NOMO-1 treated with dmso at 0.1 percent for 144 hours (cell line): ENCODE results near the gene LDHD.
A peak's percentile ranks its signal among the peaks of the same experiment; 100 is the strongest.
"Not testable (repeated sequence)": the region's sequence is repeated elsewhere in the genome, so short reads cannot be mapped to it uniquely, and the experiment has no call there.

Experiments used
- DNase-seq: peaks from one replicate; lab custom pipeline; 2025; ENCODE audit not compliant: unreplicated experiment; lab: John Stamatoyannopoulos, UW

Gene LDHD

DNA sequence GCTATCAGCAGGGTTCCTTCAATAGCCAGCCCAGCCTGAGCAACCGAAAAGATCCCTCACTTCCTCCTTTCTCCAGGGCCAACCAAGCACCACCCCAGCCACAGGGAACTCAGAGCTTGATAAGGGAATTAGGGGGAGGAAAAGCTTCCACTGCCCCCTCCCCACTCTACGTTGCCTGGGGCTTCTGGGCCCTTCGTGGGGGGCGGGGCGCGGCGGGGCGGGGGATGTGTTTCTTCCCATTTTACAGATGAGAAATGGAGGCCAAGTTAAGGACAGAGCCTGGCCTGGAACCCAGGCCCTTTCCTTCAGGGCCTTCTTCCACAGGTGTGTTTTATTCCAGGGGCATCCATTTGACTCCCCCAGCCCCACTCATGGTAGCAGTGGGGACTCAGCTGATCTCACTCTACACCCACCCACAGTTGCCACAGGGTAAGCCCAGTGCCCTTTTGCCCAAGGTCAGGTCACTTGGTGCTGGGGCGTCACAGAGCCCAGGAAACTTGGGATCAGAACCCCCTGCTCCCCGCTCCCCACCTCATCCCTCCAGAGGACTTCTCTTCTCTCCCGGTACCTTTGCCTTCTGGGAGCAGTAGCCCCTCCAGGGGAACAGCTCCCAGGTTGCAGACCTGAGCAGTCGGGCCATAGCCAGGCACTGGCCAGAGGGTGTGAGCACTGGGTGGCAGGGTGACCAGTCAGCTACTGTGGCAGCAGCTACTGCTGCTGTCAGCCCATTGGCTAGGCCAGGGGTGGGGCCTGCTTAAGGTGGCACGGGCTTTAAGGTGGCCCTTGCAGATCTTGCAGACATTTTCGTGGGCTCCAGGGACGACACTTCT is at the start of gene LDHD:
TSS of gene LDHD (minus strand) at position 700 of the 830 bp plus-strand sequence. CDS start at position 640, 60 bp downstream.
- peak; percentile 83 for DNase-seq

DNA sequence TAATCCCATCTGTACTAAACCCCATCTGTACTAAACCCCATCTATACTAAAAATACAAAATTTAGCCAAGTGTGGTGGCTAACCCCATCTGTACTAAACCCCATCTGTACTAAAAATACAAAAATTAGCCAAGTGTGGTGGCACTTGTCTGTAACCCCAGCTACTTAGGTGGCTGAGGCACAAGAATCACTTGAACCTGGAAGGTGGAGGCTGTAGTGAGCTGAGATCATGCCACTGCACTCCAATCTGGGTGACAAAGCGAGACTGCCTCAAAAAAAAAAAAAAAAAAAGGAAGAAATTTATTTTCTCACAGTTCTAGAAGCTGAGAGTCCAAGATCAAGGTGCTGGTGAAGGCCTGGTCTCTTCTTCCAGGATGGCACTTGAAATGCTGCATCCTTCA is 43.8 kb upstream of the LDHD start:
- no peak for DNase-seq

DNA sequence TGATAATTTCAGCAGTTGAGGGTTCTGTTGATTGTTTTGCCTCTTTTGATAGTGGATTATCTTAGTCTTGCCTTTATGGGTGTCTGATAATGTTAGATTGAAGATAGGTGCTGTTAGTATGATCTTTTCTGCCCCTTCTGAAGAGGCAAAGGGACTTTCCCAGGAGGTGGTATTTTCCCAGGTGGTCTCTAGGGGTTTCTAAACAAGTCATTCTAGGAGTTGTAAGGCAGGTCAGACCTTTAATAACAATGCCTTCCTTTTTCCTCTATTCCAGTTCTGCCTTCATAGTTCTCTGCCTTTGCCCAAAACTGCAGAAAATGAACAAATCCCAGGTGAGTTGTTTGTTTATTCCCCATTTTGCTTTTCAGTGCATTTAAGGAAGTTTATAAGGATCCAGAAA is 36.1 kb upstream of the LDHD start:
- no peak for DNase-seq

DNA sequence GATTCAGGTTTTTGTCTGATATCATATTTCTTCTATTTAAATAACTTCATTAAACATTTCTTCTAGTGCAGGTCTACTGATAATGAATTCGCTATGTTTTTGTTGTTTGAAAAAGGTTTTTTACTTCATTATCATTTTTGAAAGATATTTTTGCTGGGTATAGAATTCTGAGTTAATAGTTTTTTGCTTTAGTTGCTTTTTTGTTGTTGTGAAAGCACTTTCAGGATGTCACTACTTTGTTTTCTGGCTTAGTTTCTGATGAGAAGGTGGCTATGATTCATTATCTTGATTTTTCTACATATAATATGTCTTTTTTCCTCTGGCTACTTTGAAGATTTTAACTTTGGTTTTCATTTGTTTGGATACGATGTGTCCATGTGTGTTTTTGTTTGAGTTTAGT is 35.2 kb upstream of the LDHD start:
- DNase-seq: no peak

DNA sequence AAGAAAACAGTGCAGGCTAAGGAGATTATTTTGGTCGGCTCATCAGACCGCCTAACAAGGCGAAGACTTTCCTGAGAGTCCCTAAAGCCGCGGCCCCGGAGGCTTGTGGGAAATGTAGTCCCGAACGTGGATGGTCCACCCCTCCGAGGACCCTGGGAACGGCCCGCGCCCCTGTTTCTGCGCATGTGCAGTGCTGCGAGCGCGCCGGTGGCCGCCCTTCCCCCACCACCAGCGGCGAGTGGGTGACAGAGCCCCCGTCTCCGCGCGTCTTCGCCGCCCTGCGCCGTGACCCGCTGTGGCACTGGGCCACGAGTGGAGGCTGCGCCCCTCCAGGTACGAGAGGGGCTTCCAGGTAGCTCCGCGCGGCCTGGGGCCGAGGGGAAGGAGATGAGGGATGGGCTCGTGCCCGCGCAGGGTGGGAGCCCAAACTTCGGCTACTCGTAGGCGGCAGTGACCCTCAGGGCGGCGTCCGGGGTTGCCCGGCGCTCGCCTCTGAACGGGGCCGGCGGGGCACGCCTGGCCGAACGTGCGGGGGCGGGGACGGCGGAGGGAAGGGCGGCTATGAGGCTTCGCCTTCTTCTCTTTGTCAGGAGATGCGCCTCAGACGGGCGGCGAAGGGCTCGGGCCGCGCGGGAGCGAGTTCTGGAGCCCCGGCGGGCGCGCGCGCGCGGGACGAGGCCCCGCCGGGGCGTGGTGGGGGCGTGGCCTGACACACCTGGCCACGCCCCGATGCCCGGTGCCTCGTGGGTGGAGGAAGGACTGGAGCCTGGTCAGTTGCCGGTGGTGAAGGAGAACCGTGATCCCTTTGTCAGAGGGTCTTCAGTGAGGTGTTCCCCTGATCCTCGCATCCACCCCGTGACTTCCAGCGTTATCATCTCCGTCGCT is 32.0 kb upstream of the LDHD start, which contains the start of gene ZFP1:
TSS of gene ZFP1 (plus strand) at position 214 of the 885 bp plus-strand sequence. CDS start 4,428 bp downstream, outside the sequence.
- peak; percentile 81 for DNase-seq

DNA sequence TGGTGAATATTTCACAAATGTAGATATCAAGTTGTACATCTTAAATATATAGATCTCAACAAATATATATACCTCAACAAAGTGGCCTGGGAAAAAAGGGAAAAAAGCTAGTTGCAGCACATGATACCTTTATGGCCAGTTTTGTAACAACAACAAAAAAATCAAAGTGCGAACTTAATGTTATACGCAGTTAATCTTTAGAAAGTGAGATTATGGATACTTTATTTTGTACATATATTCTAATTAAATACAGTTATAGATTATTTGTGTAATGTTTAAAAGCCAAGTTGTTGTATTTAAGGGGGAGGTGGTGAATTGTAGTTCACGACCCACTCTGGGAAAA is 31.4 kb upstream of the LDHD start:
- no peak for DNase-seq

DNA sequence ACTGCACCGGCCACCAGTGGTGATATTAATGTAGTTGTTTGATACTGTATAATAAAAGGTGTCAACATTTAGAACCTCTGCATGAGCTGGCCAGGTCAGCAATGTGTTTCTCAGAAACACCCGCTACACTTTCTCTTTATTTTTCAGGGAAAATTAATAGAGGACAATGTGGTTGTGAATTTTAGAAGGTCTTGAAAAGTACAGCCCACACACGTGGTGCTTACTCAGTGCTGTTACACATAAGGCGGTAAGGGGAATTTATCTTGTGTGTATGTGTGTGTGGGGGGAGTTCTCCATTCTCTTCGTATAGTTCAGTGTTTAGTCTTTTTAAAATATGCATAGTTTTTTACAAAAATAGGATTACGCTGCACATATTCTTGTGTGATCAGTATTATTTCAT is 27.4 kb upstream of the LDHD start:
- DNase-seq: no peak

DNA sequence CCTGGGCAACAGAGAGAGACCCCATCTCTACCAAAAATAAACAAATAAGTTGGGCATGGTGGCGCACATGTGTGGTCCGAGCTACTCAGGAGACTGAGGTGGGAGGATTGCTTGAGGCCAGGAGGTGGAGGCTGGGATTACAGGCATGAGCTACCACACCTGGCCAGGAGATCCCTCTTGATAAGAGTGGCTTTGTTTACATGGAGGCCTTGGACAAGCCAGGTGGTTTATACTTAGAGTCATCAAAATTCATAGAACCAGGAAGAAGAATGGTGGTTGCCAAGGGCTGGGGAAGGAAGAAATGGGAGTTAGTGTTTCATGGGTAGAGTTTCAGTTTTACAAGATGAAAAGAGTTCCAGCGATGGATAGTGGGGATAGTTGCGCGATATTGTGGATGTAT is 22.9 kb upstream of the LDHD start:
- no peak for DNase-seq

DNA sequence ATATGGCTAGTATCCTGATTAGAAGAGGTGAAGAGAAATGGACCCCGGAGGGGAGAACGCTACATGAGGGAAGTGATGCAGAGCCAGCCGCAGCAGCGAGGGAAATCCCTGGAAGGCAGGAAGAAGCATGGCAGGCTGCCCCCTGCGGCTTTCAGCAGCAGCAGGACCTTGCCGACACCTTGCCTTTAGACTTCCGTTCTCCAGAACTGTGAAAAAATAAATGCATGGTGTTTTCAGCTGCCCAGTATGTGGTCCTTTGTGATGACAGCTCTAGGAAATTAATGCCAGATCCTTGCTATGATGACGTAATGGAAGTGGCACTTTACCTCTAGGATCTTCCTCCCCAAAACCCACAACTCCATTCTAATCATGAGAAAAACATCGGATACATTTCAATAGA is 22.1 kb upstream of the LDHD start:
- DNase-seq: no peak

DNA sequence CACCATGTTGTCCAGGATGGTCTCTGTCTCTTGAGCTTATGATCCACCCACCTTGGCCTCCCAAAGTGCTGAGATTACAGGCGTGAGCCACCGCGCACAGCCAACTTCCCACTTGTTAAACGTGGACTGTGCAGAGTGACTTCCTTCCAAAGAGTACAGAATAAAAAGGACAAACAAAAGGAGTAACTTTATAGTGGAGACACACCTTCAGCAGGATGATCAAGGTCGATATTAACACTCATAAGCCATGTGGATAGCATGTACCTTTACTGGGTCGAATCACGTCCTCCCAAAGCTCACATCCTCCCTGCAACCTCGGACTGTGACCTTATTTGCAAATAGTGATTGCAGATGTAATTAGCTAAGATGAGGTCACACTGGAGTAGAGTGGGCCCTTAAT is 21.7 kb upstream of the LDHD start:
- DNase-seq: no peak

DNA sequence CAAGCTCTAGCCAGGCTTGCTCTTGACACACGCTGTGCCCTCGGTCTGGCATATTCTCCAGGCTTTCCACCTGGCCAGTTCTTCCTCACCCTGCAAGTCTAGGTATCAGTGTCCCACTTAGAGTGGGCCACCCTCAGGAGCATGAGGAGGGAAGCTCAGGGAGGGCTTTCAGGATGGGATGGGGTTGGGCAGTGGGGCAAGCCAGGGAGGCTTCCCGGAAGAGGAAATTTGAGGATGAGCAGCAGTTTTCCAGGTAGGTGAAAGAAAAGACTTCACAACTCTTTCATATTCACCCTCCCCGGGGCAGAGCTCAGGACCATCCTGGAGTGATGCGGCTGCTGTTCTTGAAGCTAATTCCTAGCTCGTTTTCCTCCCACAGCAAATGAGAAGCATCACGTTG is 14.5 kb upstream of the LDHD start:
- no peak for DNase-seq

DNA sequence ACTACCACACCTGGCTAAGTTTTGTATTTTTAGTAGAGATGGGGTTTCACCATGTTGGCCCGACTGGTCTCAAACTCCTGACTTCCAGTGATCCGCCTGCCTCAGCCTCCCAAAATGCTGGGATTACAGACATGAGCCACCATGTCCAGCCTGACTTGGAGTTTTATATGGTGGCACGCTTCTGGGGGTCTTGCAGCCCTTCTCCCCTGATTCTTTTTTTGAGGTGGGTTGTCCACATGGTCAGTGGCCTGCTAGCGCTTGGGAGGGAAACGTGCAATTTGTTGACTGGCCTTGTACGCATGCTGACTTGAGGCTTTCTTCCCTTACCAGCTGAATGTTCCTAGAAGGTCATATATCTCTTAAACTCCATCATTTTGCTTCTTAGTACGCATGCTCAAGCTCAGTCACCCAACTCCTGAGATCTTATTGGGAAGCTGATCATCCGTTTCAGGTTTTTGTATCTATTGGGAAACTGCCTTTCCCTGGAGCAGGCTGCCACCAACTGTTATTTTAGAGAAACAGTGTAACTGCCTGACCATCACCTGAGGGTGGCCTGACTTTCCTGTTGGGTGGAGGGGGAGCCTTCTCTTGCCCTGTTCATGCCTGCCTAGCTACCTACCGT is 13.7 kb upstream of the LDHD start:
- DNase-seq: no peak

DNA sequence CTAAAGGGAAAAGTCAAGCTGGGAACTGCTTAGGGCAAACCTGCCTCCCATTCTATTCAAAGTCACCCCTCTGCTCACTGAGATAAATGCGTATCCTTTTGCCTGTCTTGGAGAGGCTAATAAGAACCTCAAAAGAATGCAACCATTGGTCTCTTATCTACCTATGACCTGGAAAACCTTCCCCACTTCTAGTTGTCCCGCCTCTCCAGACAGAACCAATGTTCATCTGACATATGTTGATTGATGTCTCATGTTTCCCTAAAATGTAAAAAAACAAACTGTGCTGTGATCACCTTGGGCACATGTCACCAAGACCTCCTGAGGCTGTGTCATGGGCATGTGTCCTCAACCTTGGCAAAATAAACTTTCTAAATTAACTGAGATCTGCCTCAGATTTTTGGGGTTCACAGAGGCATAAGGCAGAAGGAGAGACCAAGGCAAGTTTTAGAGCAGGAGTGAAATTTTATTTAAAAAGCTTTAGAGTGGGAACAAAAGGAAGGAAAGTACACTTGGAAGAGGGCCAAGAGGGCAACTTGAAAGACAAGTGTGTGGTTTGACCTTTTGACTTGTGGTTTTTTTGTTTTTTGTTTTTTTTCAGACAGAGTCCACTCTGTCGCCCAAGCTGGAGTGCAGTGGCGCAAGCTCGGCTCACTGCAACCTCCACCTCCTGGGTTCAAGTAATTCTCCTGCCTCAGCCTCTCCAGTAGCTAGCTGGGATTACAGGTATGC is 13.0 kb upstream of the LDHD start:
- not testable (repeated sequence) for DNase-seq

DNA sequence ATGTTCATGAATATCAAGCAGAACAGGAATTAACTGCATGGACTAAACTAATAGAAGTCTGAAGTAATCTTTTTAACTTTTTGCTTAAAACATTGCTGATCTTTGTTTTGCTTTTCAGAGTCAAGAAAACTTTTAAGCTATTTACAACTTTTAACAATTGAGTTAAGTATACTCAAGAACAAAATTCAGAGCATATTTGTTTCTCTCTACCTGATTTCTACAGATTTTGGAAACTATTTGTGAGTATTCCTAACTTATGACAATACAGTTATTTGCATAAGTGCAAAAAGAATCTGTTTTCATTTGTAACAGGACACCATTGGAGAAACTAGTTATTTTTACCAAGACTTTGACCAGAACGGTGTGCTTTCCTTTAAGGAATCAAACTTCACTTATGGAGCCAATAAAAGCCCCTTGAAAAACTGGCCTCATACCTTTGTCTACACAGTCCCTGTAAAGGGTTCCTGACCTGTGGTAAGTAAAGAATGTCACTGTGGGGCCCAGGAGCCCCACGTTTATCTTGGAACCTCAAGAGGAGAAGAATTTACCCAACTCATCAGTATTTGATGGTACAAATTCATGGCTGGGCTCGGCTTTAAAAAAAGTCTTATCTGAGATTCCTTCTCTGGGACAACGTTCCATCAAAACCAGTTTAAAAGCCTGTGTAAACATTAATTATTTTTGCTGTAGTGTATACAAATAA is 11.3 kb upstream of the LDHD start:
- DNase-seq: no peak

DNA sequence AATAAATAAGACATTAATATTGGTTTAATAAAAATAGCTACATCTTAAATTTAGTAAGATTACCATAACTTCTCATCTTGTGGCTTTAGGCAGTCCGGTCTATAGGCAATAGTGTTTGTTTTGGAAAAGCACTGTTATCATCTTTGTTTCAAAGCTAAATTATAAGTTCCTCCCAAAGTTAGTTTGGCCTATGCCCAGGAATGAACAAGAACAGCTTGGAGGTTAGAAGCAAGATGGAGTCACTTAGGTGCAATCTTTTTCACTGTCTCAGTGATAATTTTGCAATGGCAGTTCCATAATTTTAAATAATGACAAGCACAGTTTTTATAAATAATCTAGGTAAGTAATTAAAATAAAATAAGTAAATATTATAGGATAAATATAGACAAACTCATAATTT is 6.0 kb upstream of the LDHD start:
- DNase-seq: no peak

DNA sequence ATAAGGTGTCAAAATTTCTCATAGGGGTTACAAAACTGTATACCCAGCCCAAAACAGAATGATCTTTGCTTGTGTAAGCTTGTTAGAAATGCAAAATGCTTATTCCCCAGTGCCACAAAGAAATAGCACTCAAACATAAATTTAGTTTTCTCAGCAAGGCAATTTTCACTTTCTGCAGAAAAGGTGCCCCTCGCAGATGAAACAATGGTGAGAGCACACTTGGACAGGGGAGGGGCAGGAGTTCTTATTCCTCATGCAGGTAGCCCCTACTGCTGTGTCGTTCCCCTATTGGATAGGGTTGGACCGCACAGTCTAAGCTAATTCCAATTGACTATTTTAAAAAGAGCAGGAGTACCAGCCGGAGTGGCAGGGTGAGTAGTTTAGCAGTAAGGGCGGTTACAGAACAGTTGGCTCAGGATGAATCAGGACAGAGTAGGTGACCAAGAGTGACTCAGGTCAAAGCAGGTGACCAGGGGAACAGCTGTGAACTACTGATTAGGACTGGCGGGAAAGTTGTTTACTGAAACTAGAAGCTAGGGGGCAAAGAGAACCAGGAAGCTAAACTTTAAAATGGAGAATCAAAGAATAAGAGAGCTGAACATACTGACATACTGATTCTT is 5.5 kb upstream of the LDHD start:
- no peak for DNase-seq

DNA sequence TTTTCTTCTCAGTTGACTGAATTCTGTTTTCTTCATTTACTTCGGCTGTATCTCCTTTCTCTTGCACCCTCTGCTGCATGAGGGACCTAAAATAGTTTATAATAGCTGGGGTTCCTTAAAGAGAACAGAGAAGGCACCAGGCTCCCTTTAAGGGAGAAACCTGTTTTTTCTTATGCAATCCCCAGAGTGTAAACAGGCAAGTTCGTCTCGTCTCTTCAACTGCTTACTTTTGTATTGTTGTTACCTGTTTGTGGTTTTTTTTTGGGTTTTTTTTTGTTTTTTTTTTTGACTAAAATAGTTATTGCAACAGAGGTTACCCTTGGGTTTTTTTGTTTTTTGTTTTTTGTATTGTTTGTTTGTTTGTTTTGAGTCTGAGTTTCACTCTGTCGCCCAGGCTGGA is 3.7 kb upstream of the LDHD start:
- no peak for DNase-seq

DNA sequence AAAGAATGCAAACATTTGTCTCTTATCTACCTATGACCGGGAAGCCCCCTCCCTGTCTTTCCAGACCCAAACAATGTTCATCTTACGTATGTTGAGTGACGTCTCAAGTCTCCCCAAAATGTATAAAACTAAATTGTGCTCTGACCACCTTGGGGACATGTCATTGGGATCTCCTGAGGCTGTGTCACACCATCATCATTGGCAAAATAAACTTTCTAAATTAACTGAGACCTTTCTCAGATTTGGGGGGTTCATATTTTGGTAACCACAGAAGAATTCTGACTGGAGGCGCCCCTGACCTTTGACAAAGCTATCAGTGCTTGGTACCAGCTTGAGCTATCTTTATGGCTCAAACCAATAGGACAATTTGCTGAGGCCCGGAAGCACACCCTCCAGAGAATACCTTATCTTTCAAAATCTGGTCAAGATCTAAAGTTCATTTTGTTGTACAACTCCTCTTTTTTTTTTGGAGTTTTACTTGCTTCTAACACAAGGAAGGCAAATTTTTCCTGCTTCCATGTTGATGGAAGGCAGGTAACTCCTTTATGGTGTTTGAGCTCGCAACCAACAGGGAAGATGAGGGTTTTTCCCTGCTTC is 2.5 kb upstream of the LDHD start:
- no peak for DNase-seq

DNA sequence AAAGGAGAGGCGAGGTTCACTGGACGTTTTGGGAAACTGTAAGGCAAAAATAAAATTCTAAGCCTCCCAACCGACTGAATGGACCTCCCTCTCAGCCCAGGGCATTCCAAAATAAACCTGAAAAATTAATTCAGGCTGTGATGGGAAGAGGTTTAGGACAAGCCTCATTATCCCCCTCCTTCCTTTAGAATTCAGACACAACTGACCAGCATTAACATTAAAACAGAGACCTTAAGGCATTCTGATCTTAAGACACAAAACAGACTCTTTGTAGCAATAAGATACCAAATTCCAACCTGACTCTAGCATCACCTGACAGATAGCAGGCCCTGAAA is 298 bp upstream of the LDHD start:
- DNase-seq: no peak
